Measurements from ENCODE around the gene UCHL1. TPM values are rescaled to one million over a fixed set of nuclear protein-coding genes. Genes with fewer than 3 reads are reported as not detected.
A peak's percentile ranks its signal among the peaks of the same experiment; 100 is the strongest.

UCHL1 gene
- total and polyA plus RNA-seq, 2 of the 13 experiments (the other 11 are each of a cell fraction or from before 2014, with no cell fraction given), result not detected

- peak; percentile 98 for TF ChIP-seq PRDM15 (CRISPR knock-in tag; IDR thresholded peaks at IDR 0.05)
- TF ChIP-seq ZNF280D (CRISPR knock-in tag; IDR thresholded peaks at IDR 0.05), result peak; percentile 86; the same call in 1 of the 2 replicates
- TF ChIP-seq HMGXB3 (CRISPR knock-in tag; IDR thresholded peaks at IDR 0.05; ENCODE audit: borderline replicate concordance), result peak; percentile 62; the same call in 1 of the 2 replicates
- no peak for TF ChIP-seq NKX3-1 (CRISPR knock-in tag; IDR thresholded peaks at IDR 0.05)
- no peak for TF ChIP-seq ZNF446 (CRISPR knock-in tag; IDR thresholded peaks at IDR 0.05)
- TF ChIP-seq MAX (IDR thresholded peaks at IDR 0.05), result peak; percentile 50
- TF ChIP-seq RXRB (CRISPR knock-in tag; IDR thresholded peaks at IDR 0.05; ENCODE audit: borderline replicate concordance), result peak; percentile 43
- TF ChIP-seq HNF1A (IDR thresholded peaks at IDR 0.05; ENCODE audit: low read depth), result no peak
- TF ChIP-seq HNF1A (CRISPR knock-in tag; IDR thresholded peaks at IDR 0.05; ENCODE audit: borderline replicate concordance), result peak; percentile 36; the same call in 1 of the 2 replicates
- TF ChIP-seq KDM2A (CRISPR knock-in tag; IDR thresholded peaks at IDR 0.05; ENCODE audit: borderline replicate concordance, low read depth), result peak; percentile 97
These were observed 42.4 kb upstream of the UCHL1 start, which contains the start of gene APBB2 (continued) for GRCh38 chr4:41214136-41214824.
